Measurements from ENCODE around the gene FTCD. TPM values are rescaled to one million over a fixed set of nuclear protein-coding genes. Genes with fewer than 3 reads are reported as not detected.
"Not testable (repeated sequence)": the region's sequence is repeated elsewhere in the genome, so short reads cannot be mapped to it uniquely, and the experiment has no call there.

Gene FTCD
- total and polyA plus RNA-seq, 10 of the 15 experiments (the other 5 are each of a cell fraction or from before 2014, with no cell fraction given), result 0.27 to 0.28 TPM; not detected in 8

DNA sequence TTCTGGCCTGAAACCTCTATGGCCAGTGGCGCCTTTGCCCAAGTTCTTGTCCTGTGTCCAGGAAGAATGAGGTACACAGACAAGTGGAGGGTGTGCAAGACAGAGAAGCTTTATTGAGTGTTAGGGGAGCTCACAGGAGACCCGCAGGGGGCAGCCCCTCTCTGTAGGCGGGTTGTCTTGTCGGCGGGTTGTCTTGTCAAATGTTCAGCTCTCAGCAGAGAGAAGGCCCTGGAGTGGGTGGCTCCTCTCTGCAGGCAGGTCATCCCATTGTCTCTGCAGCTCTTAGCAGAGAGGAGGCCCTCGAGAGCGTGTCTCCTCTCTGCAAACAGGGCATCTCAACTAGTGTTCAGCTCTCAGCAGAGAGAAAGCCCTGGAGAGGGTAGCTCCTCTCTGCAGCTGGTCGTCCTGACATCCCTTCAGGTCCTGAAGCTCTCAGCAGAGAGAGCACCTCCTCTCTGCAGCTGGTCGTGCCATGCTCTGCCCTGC lies 46.5 kb downstream of the FTCD start:
- no peaks in the 10 kb centered on the region for H4K20me1 ChIP-seq (ENCODE audit: control insufficient read depth, insufficient read depth)
- H3K79me2 ChIP-seq (ENCODE audit: control insufficient read depth, insufficient read depth, low read length), result no peaks in the 10 kb centered on the region
- H3K4me2 ChIP-seq (ENCODE audit: control insufficient read depth, insufficient read depth), result no peak overlapping the region
- RAD21 ChIA-PET (ENCODE audit: unreplicated experiment), result no interaction called here
- no peaks in the 10 kb centered on the region for H3K36me3 ChIP-seq (ENCODE audit: control insufficient read depth in 2 of 2, insufficient read depth in 2 of 2, low read length in 1 of 2)
- in situ Hi-C loops (cut with MboI) (no loop called here), intact Hi-C loops (cut with micrococcal nuclease; ENCODE audit: unreplicated experiment) (no loop called here)
- H2AFZ ChIP-seq (ENCODE audit: control insufficient read depth, low read depth, low read length), result no peak overlapping the region
- FAIRE-seq, result no peak
- H3K9ac ChIP-seq (ENCODE audit: control insufficient read depth, insufficient read depth, low read length), result no peak overlapping the region
- CTCF ChIA-PET, result no interaction called here
- no peak for DNase-seq (ENCODE audit: low read depth, low spot score)
- H3K9me3 ChIP-seq (replicated peaks; ENCODE audit: control insufficient read depth, insufficient read depth, low read length), result no peaks in the 10 kb centered on the region; the same call in 2 of the 3 replicates
- H3K4me3 ChIP-seq, result no peak overlapping the region
- WGBS (ENCODE audit: insufficient coverage, insufficient replicate concordance, low lambda C conversion rate, missing lambda C conversion rate), result 34% methylated on average over 9 of the region's 9 CpGs
- SMC1A ChIA-PET (ENCODE audit: uncharacterized antibody, unreplicated experiment), result no interaction called here
- BruUV-seq (replicated peaks), result no TSS peak
- no peaks in the 10 kb centered on the region for H3K4me1 ChIP-seq (ENCODE audit: control insufficient read depth, insufficient read depth, low read length)
- TF ChIP-seq RELA (IDR thresholded peaks at IDR 0.05; ENCODE audit: borderline replicate concordance, partially characterized antibody), result no peak
- TF ChIP-seq TARDBP (IDR thresholded peaks at IDR 0.05; ENCODE audit: borderline replicate concordance), result no peak
- no peak for TF ChIP-seq BMI1 (IDR thresholded peaks at IDR 0.05; ENCODE audit: borderline replicate concordance)
- TF ChIP-seq SMAD5 (IDR thresholded peaks at IDR 0.05; ENCODE audit: low read depth), result no peak
- no peak for TF ChIP-seq SKIL (IDR thresholded peaks at IDR 0.05; ENCODE audit: low read depth, poor library complexity, severe bottlenecking)
- TF ChIP-seq, protein P1, sequence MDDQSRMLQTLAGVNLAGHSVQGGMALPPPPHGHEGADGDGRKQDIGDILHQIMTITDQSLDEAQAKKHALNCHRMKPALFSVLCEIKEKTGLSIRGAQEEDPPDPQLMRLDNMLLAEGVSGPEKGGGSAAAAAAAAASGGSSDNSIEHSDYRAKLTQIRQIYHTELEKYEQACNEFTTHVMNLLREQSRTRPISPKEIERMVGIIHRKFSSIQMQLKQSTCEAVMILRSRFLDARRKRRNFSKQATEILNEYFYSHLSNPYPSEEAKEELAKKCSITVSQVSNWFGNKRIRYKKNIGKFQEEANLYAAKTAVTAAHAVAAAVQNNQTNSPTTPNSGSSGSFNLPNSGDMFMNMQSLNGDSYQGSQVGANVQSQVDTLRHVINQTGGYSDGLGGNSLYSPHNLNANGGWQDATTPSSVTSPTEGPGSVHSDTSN (IDR thresholded peaks at IDR 0.05; ENCODE audit: insufficient replicate concordance, low read depth, low read length), result no peak
- TF ChIP-seq, protein P2, sequence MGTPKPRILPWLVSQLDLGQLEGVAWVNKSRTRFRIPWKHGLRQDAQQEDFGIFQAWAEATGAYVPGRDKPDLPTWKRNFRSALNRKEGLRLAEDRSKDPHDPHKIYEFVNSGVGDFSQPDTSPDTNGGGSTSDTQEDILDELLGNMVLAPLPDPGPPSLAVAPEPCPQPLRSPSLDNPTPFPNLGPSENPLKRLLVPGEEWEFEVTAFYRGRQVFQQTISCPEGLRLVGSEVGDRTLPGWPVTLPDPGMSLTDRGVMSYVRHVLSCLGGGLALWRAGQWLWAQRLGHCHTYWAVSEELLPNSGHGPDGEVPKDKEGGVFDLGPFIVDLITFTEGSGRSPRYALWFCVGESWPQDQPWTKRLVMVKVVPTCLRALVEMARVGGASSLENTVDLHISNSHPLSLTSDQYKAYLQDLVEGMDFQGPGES (IDR thresholded peaks at IDR 0.05), result no peak
- TF ChIP-seq MYC (IDR thresholded peaks at IDR 0.05; ENCODE audit: insufficient read depth, insufficient read length, insufficient replicate concordance, low read length, severe bottlenecking), result no peak
- H3K27ac ChIP-seq (ENCODE audit: control insufficient read depth, insufficient read depth), result no peak overlapping the region
- POLR2A ChIA-PET, result no interaction called here
- ATAC-seq, result no peak
- no peaks in the 10 kb centered on the region for H3K27me3 ChIP-seq (replicated peaks in 1 of 2; ENCODE audit: control insufficient read depth in 2 of 2, insufficient read depth in 2 of 2, low read length in 1 of 2)

- H3K9me3 ChIP-seq (replicated peaks; ENCODE audit: control insufficient read depth, insufficient read depth, low read length); FAIRE-seq; H3K36me3 ChIP-seq (ENCODE audit: control insufficient read depth in 2 of 2, insufficient read depth in 2 of 2, low read length in 1 of 2); POLR2A ChIA-PET; H3K79me2 ChIP-seq (ENCODE audit: control insufficient read depth, insufficient read depth, low read length); H3K4me1 ChIP-seq (ENCODE audit: control insufficient read depth, insufficient read depth, low read length); DNase-seq (ENCODE audit: low read depth, low spot score); H3K4me2 ChIP-seq (ENCODE audit: control insufficient read depth, insufficient read depth); H3K9ac ChIP-seq (ENCODE audit: control insufficient read depth, insufficient read depth, low read length); BruUV-seq (replicated peaks); H3K27me3 ChIP-seq (replicated peaks in 1 of 2; ENCODE audit: control insufficient read depth in 2 of 2, insufficient read depth in 2 of 2, low read length in 1 of 2); intact Hi-C loops (cut with micrococcal nuclease; ENCODE audit: unreplicated experiment); CTCF ChIA-PET; H2AFZ ChIP-seq (ENCODE audit: control insufficient read depth, low read depth, low read length); ATAC-seq; SMC1A ChIA-PET (ENCODE audit: uncharacterized antibody, unreplicated experiment); in situ Hi-C loops (cut with MboI); H3K4me3 ChIP-seq; RAD21 ChIA-PET (ENCODE audit: unreplicated experiment); H4K20me1 ChIP-seq (ENCODE audit: control insufficient read depth, insufficient read depth); H3K27ac ChIP-seq (ENCODE audit: control insufficient read depth, insufficient read depth): not testable (repeated sequence)
- WGBS (ENCODE audit: insufficient coverage, insufficient replicate concordance, low lambda C conversion rate, missing lambda C conversion rate), result 2% methylated on average over 2 of the region's 2 CpGs
Measured at GRCh38 chr21:46107376-46107775, 48.0 kb downstream of the FTCD start.

Data from GM12878 (cell line).